EH (cell line): ENCODE data around the gene ACER2.
"Not testable (repeated sequence)": the region's sequence is repeated elsewhere in the genome, so short reads cannot be mapped to it uniquely, and the experiment has no call there.

Experiments
- DNase-seq: peaks from one replicate; pipeline ENCODE4 v3.0.0-alpha.2; 2015; ENCODE audit warnings: low read depth

ACER2 gene

GRCh38 chr9:19409401-19410194, 789 bp downstream of the ACER2 start:
- peak; percentile 24 for DNase-seq

GRCh38 chr9:19410195-19410503, 1.3 kb downstream of the ACER2 start:
- no peak for DNase-seq

- DNase-seq: no peak
Measured at GRCh38 chr9:19410594-19410993, 1.8 kb downstream of the ACER2 start.

GRCh38 chr9:19411316-19411715, 2.5 kb downstream of the ACER2 start:
- peak; percentile 87 for DNase-seq

GRCh38 chr9:19413456-19413855, 4.6 kb downstream of the ACER2 start:
- not testable (repeated sequence) for DNase-seq

DNA sequence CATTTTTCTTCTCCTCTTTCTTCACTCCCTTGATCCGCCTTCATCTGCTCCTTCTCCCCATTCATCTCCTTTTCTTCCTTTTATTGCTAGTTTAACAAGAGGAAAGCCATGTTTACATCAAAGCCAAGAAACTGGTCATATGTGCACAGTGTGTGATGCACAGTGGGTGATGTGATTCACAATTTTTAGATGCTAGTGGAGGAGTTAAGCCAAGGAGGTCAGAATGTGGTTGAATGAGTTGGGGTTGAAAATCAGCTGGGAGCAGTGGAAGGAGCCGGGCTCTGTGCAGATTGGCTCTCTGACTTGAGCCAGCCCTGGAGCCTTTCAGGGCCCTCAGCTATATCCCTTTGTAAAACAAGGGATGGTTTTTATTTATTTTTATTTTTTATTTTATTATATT, 7.3 kb downstream of the ACER2 start:
- DNase-seq: peak; percentile 46

- DNase-seq: no peak
Measured at GRCh38 chr9:19420877-19421276, 12.1 kb downstream of the ACER2 start.

DNA sequence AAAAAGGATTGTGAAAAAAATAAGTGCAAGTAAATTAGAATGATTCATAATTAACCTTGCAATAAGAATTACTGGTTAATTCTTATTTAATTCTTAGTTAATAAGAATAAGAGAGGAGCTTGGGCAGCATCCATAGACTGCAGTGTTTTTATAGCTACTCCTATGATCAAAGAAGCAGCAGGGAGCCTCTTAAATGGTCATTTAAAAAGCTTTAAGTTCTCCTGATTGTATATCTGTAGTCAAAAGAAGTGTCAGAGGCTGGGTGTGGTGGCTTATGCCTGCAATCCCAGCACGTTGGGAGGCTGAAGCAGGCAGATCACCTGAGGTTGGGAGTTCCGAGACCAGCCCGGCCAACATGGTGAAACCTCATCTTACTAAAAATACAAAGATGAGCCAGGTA, 14.4 kb downstream of the ACER2 start:
- DNase-seq: no peak

GRCh38 chr9:19424176-19424779, 15.5 kb downstream of the ACER2 start:
- DNase-seq: peak; percentile 68

DNA sequence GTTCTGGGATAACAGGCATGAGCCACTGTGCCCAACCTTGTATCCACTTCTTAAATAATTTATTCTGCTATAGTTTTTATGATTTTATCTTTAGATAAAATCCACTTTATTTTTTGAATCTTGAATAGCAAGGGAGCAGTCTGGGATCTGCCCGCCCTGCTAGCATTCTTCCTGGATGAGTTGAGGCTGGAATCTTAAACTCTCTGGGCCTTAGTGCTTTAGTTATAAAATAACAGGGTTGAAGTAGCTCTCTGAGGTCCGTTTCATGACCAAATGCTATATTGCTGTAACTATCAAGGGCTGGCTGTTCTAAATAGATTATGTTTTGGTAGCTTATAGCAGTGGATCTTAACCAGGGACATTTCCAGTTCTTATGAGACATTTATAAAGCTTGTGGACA, 20.8 kb downstream of the ACER2 start:
- DNase-seq: peak; percentile 42

DNA sequence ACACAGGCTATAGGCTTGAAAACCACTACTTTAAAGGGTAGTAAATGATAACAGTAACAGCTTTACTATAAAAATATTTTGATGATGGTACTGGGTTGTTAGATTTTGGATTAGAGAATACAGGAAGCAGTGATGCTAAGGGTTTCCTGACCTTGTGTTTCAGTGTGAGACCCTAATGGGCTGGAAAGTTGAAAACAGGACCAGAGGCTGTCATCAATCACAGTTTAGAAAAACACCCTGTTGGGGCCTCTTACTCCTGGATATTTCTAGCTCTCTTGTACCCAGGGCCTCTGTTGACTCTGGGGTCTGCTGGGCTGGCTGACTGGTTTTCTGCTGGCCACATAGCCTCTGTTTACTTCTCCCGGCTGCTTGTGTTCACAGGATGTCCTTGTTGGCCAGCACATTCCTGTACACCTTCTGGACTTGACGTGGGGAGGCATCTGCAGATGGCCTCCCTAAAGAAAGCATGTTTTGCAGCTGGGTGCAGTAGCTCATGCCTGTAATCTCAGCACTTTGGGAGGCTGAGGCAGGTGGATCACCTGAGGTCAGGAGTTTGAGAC, 21.5 kb downstream of the ACER2 start:
- DNase-seq: no peak

DNA sequence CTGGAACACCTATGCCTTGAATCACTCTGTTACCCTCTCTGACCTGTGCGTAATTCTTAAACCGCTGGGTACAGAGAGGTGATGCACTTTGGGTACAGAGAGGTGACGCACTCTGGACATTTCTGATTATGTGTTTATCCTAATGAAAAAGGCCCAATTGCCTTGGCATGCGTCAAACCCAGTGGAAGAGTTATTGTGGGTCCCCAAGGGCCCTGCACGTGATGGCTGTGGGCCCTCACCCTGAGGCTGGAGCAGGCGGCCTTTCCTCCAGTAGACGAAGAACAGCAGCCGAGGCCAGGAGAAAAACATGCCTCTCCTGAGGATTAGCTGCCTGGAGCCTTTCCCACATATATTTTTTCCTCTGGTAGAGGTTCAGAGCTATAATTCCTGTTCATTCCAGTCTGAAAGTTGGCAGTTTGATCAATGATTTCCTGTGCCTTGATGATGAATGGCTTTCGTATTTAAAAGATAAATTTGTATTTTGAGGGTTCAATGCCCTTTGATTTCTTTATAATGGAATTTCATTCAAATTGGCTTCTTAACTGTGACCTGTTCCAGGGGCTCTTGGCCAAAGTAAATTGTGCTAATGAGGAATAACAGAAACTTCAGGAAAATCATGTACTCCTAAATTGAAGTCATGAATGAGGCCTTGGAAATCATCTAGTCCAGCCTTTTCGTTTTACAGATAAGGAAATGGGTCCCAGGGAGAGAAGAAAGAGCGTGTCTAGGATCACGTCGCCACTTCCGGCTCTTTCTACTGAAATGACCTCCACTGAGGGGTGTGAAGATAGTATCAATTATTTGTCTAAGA, 22.8 kb downstream of the ACER2 start:
- no peak for DNase-seq

GRCh38 chr9:19432473-19432872, 23.7 kb downstream of the ACER2 start:
- no peak for DNase-seq

DNA sequence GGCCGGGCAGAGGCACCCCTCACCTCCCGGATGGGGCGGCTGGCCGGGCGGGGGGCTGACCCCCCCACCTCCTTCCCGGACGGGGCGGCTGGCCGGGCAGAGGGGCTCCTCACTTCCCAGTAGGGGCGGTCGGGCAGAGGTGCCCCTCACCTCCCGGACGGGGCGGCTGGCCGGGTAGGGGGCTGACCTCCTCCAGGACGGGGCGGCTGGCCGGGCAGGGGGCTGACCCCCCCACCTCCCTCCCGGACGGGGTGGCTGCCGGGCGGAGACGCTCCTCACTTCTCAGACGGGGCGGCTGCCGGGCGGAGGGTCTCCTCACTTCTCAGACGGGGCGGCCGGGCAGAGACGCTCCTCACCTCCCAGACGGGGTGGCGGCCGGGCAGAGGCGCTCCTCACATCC, 24.9 kb downstream of the ACER2 start:
- DNase-seq: not testable (repeated sequence)

DNA sequence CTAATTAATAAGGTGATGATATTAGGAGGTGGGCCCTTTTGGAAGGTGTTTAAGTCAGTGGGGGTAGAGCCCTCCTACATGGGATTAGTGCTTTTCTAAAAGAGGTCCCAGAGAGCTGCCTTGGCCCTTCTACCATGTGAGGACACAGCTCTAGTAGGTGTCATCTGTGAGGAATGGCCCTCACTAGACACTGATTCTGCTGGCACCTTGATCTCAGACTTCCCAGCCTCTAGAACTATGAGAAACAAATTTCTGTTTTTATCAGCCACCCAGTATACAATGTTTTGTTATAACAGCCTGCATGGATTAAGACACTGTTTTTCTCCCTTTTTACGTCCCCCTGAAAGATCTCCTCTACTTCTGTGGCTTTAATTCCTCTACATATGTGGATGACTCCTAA, 31.6 kb downstream of the ACER2 start:
- DNase-seq: no peak

- no peak for DNase-seq
Measured at GRCh38 chr9:19440823-19441580, 32.2 kb downstream of the ACER2 start.

DNA sequence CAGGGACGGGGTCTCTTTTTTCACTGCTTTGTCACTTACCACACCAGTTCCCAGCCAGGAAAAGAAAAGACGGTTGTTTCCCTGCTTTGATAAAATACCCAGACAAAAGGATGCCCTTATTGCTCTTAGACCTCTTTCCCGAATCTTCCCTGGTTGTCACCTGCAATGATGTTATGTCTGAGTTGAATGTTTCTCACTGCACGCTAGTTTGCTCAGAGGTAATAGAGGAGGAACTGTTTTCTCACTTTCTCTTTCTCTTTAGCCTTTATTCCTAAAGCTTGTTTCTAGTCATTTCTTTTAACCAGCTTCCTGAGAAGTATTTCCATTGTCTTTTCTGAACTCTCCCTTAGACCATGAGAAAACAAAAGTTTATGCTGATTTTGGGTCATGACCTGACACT, 32.9 kb downstream of the ACER2 start:
- DNase-seq: no peak

GRCh38 chr9:19442240-19442639, 33.4 kb downstream of the ACER2 start:
- DNase-seq: no peak

- DNase-seq: peak; percentile 42
Measured at GRCh38 chr9:19445452-19445851, 36.6 kb downstream of the ACER2 start.

GRCh38 chr9:19446361-19446861, 37.6 kb downstream of the ACER2 start:
- DNase-seq: no peak

DNA sequence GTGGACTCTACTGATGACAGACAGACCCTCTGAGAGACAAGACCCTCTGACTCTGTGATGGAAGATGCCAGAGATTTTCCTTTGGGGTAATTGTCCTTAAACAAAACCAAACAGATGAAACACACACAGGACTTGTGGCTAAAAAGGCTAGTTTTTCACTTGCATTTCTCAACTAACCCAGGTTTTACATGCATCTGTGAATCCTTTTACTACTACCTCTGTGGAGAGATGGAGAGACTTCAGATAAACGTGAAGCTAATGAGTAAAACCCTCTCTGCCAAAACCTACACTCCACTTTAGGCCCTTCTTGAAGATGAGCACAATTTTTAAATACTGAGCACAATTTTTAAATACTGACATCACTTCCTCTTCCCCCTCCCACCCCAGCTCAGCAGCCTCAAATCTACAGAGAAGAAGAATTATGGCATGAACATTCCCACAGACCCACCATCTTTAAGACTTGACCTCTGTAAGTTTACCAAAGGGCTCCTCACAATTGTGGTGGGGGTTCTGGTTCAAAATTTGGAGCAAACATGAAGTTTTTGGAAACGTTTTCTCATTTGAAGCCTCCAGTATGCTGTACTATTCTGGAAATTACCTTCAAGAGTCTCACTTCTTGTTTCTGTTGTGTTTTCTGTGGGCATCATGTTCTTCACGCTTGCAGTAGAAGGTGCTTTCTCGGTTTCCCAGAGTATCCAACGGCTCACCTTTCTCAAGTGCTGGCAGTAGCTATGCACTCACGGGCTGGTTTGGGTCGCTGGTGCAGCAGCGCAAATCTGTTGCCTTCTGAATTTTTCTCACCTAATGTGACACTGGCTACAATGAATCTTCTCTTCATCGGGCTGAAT, 42.7 kb downstream of the ACER2 start:
- DNase-seq: no peak
